ENCODE measurements around the gene RPS6KL1. TPM values are rescaled to one million over a fixed set of nuclear protein-coding genes. Genes with fewer than 3 reads are reported as not detected.

RPS6KL1 gene
- total RNA-seq, 1 experiment from 2014 or later, result 17.9 TPM

DNA sequence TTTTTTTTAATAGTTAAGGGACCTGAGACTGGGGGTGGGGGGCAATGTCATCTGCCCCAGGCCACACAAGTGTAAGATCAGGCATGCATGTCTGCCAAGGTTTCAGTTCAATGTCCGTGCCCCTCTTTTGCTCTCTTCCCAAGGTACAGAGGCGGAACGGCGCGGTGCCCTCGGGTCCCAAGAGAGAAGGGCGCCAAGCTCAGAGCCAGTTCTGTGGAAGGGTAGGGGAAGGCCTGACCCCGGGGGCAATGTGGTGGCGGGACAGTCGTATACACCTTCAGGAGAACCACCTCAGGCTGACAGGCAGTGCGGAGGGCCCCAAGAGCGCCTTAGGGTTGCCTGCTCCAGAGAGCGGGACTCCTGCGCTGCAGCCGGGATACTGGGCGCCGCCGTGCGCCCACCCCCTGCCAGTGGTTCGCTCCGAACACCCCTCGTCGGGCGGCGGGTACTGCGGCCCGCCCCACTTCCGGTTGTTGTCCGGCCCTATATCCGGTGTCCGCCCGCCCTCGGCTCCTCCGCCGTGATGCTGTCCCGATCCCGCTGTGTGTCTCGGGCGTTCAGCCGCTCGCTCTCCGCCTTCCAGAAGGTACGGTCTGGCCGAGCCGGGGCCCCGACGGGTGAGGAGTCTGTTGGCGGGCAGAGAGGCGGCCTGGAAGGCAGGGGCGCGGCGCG is 41.5 kb downstream of the RPS6KL1 start, which contains the start of gene DLST:
TSS of gene DLST (plus strand) at position 486 of the 672 bp plus-strand sequence. CDS start at position 524, 38 bp downstream.
- ChIA-PET POLR2A (ENCODE audit: unreplicated experiment) (interaction anchor here (0.5 to 0.7 kb wide), 2 partner anchors 175 to 950 kb away, joined by 3 to 4 read pairs; no protein-coding TSS in a partner anchor), CTCF (interaction anchor here (0.5 to 1.3 kb wide), 2 partner anchors 20 to 119 kb away, joined by 3 to 18 read pairs; partner anchors contain the start of gene YLPM1)
- no peaks in the 10 kb centered on the region for H3K9me3 ChIP-seq (ENCODE audit: low read length)
- peak within 1 kb of the TSS; percentile 92 for H3K9ac ChIP-seq (ENCODE audit: low read length)
- no peaks in the 10 kb centered on the region for H3K27me3 ChIP-seq (ENCODE audit: low read length)
- H3K9me2 ChIP-seq (replicated peaks; ENCODE audit: low read length), result no peaks in the 10 kb centered on the region
- DNase-seq (peak; percentile 88), ATAC-seq (peak; percentile 84)
- peaks cover 52% of the 10 kb centered on the region for H3K79me2 ChIP-seq (ENCODE audit: low read length)
- peaks cover 27% of the 10 kb centered on the region for H3K4me1 ChIP-seq (ENCODE audit: insufficient read depth, low read length)
- H3F3A ChIP-seq (ENCODE audit: low read length, unreplicated experiment), result no peaks in the 10 kb centered on the region
- H3K36me3 ChIP-seq (ENCODE audit: low read depth, low read length), result peaks cover 15% of the 10 kb centered on the region; the same call in 1 of the 2 replicates
- no peak for TF ChIP-seq EZH2phosphoT487 (IDR thresholded peaks at IDR 0.05; ENCODE audit: borderline replicate concordance, low read length)
- TF ChIP-seq EZH2 (IDR thresholded peaks at IDR 0.05; ENCODE audit: low read length, unreplicated experiment), result no peak
- no peak for TF ChIP-seq CTCF (conservative IDR thresholded peaks at IDR 0.05; ENCODE audit: low read depth, low read length)
- peak within 1 kb of the TSS; percentile 80 for H3K4me2 ChIP-seq (ENCODE audit: low read length)
- H3K4me3 ChIP-seq (ENCODE audit: low read length), result peak within 1 kb of the TSS; percentile 94
- H4K20me1 ChIP-seq (ENCODE audit: low read length), result peaks cover 24% of the 10 kb centered on the region
- H2AFZ ChIP-seq (ENCODE audit: low read length), result peak within 1 kb of the TSS; percentile 100
- intact Hi-C loops (cut with micrococcal nuclease), result loop anchor here (2.0 kb wide), 1 partner anchor 21 kb away; no protein-coding TSS in a partner anchor
- no TSS peak for BruUV-seq (replicated peaks)
- H3K27ac ChIP-seq (ENCODE audit: low read length), result peak within 1 kb of the TSS; percentile 46

GRCh38 chr14:74879427-74880182 is 43.5 kb downstream of the RPS6KL1 start:
- Histone ChIP-seq H3K27ac (ENCODE audit: low read length) (peak overlapping the region; percentile 1; the same call in 1 of the 2 replicates), H3K79me2 (ENCODE audit: low read length) (peaks cover 32% of the 10 kb centered on the region), H2AFZ (ENCODE audit: low read length) (peak overlapping the region; percentile 47; the same call in 1 of the 2 replicates), H3K9ac (ENCODE audit: low read length) (no peak overlapping the region), H3K4me1 (ENCODE audit: insufficient read depth, low read length) (peaks cover 27% of the 10 kb centered on the region), H4K20me1 (ENCODE audit: low read length) (peaks cover 16% of the 10 kb centered on the region), H3K36me3 (ENCODE audit: low read depth, low read length) (peaks cover 12% of the 10 kb centered on the region; the same call in 1 of the 2 replicates), H3K4me2 (ENCODE audit: low read length) (peak overlapping the region; percentile 33), H3K27me3 (ENCODE audit: low read length) (no peaks in the 10 kb centered on the region), H3K9me2 (replicated peaks; ENCODE audit: low read length) (no peaks in the 10 kb centered on the region), H3K4me3 (ENCODE audit: low read length) (no peak overlapping the region), H3F3A (ENCODE audit: low read length, unreplicated experiment) (no peaks in the 10 kb centered on the region), H3K9me3 (ENCODE audit: low read length) (no peaks in the 10 kb centered on the region)
- CTCF ChIA-PET, result interaction anchor here (0.6 to 3.2 kb wide), 9 partner anchors 19 to 529 kb away, joined by 3 to 35 read pairs (median 6); partner anchors contain the start of gene RPS6KL1
- no TSS peak for BruUV-seq (replicated peaks)
- POLR2A ChIA-PET (ENCODE audit: unreplicated experiment), result interaction anchor here (0.5 to 0.6 kb wide), 5 partner anchors 18 to 577 kb away, joined by 3 to 10 read pairs (median 5); partner anchors contain the start of genes ABCD4 and ZC2HC1C
- TF ChIP-seq EZH2 (IDR thresholded peaks at IDR 0.05; ENCODE audit: low read length, unreplicated experiment) (no peak), CTCF (conservative IDR thresholded peaks at IDR 0.05; ENCODE audit: low read depth, low read length) (no peak), EZH2phosphoT487 (IDR thresholded peaks at IDR 0.05; ENCODE audit: borderline replicate concordance, low read length) (no peak)
- intact Hi-C loops (cut with micrococcal nuclease), result no loop called here
- DNase-seq (peak; percentile 61), ATAC-seq (peak; percentile 45)
